ENCODE results near the gene PARD3B.

PARD3B gene

GRCh38 chr2:205119136-205119535 is 573.9 kb downstream of the PARD3B start:
- no peak for DNase-seq (ENCODE audit: low read depth in 1 of 2, low spot score in 1 of 2)
- no peaks in the 10 kb centered on the region for H3K27me3 ChIP-seq (ENCODE audit: insufficient read depth, poor library complexity, severe bottlenecking)
- TF ChIP-seq CTCF (IDR thresholded peaks at IDR 0.05; ENCODE audit: insufficient read depth, low read length): no peak
- no peak for TF ChIP-seq REST (IDR thresholded peaks at IDR 0.05; ENCODE audit: insufficient replicate concordance, low read depth)
- H3K27ac ChIP-seq (replicated peaks): no peak overlapping the region
- H3K4me3 ChIP-seq (replicated peaks; ENCODE audit: insufficient read depth, low read length): no peak overlapping the region

- no peak overlapping the region for H3K4me3 ChIP-seq (replicated peaks; ENCODE audit: insufficient read depth, low read length)
- H3K27me3 ChIP-seq (ENCODE audit: insufficient read depth, poor library complexity, severe bottlenecking): no peaks in the 10 kb centered on the region
- H3K27ac ChIP-seq (replicated peaks): no peak overlapping the region
- no peak for TF ChIP-seq POLR2AphosphoS5 (IDR thresholded peaks at IDR 0.05; ENCODE audit: low read depth)
- TF ChIP-seq CTCF (IDR thresholded peaks at IDR 0.05; ENCODE audit: insufficient read depth, low read length): no peak
- no peak for TF ChIP-seq GABPA (IDR thresholded peaks at IDR 0.05; ENCODE audit: low read depth)
- no peak for TF ChIP-seq SPI1 (IDR thresholded peaks at IDR 0.05; ENCODE audit: borderline replicate concordance, low read depth)
- TF ChIP-seq REST (IDR thresholded peaks at IDR 0.05; ENCODE audit: insufficient replicate concordance, low read depth): no peak
- DNase-seq (ENCODE audit: low read depth in 1 of 2, low spot score in 1 of 2): no peak
Observed at GRCh38 chr2:205128726-205129125, 583.5 kb downstream of the PARD3B start.

- TF ChIP-seq POLR2AphosphoS5 (IDR thresholded peaks at IDR 0.05; ENCODE audit: low read depth) (no peak), GABPA (IDR thresholded peaks at IDR 0.05; ENCODE audit: low read depth) (no peak), CTCF (IDR thresholded peaks at IDR 0.05; ENCODE audit: insufficient read depth, low read length) (no peak), SPI1 (IDR thresholded peaks at IDR 0.05; ENCODE audit: borderline replicate concordance, low read depth) (no peak), REST (IDR thresholded peaks at IDR 0.05; ENCODE audit: insufficient replicate concordance, low read depth) (no peak)
- H3K27me3 ChIP-seq (ENCODE audit: insufficient read depth, poor library complexity, severe bottlenecking): no peaks in the 10 kb centered on the region
- no peak overlapping the region for H3K27ac ChIP-seq (replicated peaks)
- no peak for DNase-seq (ENCODE audit: low read depth in 1 of 2, low spot score in 1 of 2)
- no peak overlapping the region for H3K4me3 ChIP-seq (replicated peaks; ENCODE audit: insufficient read depth, low read length)
Observed at GRCh38 chr2:205129531-205129930, 584.3 kb downstream of the PARD3B start.
